GM12874 (cell line): ENCODE results near the gene C5orf47.

Experiments used
- CTCF ChIP-seq: IDR thresholded peaks from 2 replicates; pipeline ENCODE4 v1.5.1; 2011; ENCODE audit warnings: low read depth, mild to moderate bottlenecking, control low read depth, low read length, moderate library complexity; ENCODE audit not compliant: insufficient read depth

C5orf47 gene

GRCh38 chr5:173989432-173990082 lies 587 bp downstream of the C5orf47 start:
- no peak for TF ChIP-seq CTCF

DNA sequence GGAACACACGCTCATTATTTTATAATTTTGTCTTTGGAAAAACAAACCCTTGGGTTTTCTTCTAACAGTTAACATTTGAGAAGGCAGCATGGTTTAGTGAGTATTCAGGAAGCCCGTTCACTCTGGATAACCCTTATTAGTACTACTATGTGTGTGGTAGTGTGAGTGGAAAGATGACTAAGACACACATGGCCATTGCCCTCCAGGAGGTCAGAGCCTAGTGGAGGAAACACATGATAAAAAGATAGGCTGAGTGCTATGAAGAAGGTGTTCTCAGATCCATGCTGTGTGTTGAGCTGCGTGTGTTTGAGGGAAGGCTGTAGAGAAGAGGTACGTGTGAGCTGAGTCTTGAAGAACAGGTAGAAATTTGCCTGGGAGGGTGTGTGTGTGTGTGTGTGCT lies 8.4 kb downstream of the C5orf47 start:
- no peak for TF ChIP-seq CTCF

- TF ChIP-seq CTCF = no peak
Observed at GRCh38 chr5:173998531-173998930, 9.6 kb downstream of the C5orf47 start.

DNA sequence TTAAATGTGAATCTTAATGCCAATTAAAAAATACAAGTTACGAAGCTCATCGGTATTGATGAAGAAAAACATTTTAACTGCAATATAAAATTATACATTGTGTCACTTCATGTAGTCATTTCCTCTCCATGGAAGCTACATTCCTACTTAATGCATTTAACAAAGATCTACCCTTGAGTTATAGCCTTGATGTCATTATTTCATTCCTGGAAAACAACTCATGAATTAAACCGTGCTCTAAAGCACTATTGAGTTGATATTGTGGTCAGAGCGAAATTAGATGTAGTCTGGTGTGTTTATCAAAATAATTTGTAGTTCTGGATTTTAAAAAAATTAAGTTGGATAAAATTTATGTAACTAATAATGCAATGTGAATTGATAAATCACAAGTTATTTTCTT lies 11.1 kb downstream of the C5orf47 start:
- no peak for TF ChIP-seq CTCF

- TF ChIP-seq CTCF = no peak
Observed at GRCh38 chr5:174003795-174004194, 14.8 kb downstream of the C5orf47 start.

- TF ChIP-seq CTCF = no peak
Observed at GRCh38 chr5:174008922-174009321, 20.0 kb downstream of the C5orf47 start.

- TF ChIP-seq CTCF = no peak
Observed at GRCh38 chr5:174010365-174010764, 21.4 kb downstream of the C5orf47 start.
